K562 treated with DMSO at 1 percent for 12 hours (cell line): ENCODE measurements around the gene PRSS33. TPM values are rescaled to one million over a fixed set of nuclear protein-coding genes. Genes with fewer than 3 reads are reported as not detected.

Source experiments
- total RNA-seq: library from RNA; unstranded; fragments of 300-600 nt; gene quantifications from 2 replicates; pipeline ENCODE4 v1.2.3, GENCODE V29; 2022; ENCODE audit not compliant: insufficient read depth

The PRSS33 gene, protein sequence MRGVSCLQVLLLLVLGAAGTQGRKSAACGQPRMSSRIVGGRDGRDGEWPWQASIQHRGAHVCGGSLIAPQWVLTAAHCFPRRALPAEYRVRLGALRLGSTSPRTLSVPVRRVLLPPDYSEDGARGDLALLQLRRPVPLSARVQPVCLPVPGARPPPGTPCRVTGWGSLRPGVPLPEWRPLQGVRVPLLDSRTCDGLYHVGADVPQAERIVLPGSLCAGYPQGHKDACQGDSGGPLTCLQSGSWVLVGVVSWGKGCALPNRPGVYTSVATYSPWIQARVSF
- total RNA-seq, result not detected in 2 replicates

DNA sequence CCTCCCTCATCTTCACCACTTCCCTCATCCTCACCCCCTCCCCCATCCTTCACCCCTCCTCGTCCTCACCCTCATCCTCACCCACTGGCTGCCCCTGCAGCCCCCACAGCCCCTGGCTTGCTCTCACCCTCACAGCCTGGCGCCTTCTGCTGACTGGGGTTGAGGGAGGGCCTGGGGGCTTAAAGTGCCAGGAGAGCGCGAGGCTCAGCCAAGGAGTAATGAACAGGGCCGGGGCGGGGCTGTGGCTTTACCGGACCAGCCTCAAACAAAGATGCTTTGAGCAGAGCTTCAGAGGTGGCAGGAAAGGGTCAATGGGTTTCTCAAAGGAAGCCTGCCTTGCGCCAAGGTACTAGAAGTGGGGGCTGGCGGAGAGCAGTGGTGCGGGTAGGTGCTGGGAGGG is at the start of gene PRSS33:
Gene PRSS33 (minus strand): TSS at position 155 of the 400 bp plus-strand sequence. CDS start 1,013 bp downstream, outside the sequence.

DNA sequence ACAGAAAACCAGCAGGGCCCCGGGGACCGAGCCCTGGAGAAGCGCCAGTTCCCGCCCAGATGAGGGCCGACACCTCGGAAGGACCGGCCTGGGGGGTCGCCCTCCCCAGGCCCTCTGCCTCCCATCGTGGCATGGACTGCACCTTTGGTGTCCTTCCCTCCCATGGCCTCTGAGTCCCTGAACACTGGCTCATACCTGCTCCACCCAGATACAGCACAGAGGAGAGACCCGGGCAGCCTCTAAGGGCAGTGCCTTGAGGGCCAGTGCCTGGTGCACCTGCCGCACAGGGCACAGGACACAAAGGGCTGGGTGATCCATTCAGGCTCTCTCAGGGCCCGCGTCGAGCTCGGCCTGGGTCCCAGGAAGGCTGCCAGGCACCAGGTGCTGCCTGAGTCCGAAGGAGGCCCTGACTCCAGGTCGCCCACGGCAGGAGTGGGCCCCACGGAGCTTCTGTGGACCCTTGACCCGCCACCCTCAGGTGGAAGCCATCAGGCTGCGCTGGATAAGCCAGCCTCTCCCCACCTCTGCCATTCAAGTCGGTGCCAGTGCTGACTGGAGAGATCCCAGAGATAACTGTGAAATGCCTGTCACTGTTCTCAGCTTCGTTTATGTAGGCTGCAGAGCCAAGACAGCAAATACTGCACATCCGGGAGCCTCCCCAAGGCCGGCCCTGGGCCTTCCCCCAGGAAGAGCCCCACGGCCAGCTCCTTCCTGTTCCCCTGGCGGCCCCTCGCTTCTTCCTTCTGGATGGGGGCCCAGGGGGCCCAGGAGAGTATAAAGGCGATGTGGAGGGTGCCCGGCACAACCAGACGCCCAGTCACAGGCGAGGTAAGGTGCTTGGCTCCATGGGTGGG is 42.4 kb upstream of the PRSS33 start, which contains the start of gene ZG16B:
Gene ZG16B (plus strand): TSS at position 803 of the 854 bp plus-strand sequence. CDS start 139 bp downstream, outside the sequence.

DNA sequence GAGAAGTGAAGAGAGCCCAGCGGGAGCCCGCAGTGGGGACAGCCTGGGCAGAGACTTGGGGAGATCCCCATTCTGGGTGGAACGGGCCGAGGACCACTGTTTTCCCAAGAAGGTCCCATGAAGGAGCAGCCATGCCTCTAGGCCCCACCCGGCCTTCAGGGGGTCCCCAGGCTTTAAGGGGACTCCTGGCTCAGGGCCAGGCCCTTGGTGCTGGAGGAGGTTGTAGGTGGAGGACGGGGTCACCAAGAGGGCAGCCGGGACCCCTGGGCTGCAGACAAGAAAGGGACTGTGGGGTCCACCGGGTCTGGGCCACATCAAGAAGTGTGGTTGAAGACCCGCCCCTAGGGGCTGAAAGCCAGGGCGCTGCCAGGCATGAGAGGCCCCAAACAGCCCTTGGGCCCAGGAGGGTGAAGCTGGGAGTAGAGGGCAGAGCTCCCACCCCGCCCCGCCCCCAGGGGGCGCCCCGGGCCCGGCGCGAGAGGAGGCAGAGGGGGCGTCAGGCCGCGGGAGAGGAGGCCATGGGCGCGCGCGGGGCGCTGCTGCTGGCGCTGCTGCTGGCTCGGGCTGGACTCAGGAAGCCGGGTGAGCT is 29.5 kb upstream of the PRSS33 start, which contains the start of gene PRSS21:
Gene PRSS21 (plus strand): TSS at position 487 of the 589 bp plus-strand sequence. CDS start 32 bp downstream, at position 519.

DNA sequence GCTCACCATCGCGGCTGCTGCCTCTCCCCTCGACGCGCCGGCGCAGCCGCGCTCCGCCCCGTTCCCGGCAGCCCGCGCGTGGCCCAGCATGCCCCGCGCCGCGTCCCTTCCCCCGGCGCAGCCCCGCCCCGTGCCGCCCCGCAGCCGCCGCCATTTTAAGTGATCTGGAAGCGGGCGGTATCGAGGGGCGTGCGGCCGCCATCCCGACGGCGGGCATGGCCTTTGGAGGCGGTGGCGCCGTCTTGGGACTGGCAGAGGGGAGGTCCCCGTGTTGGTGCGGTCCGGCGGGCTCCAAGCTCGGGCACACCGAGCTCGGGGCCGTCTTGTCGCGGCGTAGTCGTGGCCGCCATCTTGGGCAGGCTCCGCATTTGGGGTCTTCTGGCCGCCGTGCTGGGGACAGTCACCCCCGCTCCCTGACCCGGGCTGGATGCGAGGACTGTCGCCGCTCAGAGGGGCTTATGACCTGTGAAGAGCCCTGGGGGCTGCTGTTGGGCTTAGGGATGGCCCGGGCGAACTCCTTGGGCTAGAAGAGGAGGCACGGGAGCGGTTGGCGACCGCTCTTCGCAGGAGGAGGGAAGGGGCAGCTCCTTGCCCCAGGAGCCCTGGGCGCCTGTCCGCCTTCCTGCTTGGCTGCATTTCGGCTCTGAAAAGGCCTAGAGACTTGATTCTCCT is 10.0 kb downstream of the PRSS33 start, which contains the start of gene ELOB:
Gene ELOB (minus strand): TSS at position 50 of the 672 bp plus-strand sequence. CDS start 41 bp downstream, at position 9.

DNA sequence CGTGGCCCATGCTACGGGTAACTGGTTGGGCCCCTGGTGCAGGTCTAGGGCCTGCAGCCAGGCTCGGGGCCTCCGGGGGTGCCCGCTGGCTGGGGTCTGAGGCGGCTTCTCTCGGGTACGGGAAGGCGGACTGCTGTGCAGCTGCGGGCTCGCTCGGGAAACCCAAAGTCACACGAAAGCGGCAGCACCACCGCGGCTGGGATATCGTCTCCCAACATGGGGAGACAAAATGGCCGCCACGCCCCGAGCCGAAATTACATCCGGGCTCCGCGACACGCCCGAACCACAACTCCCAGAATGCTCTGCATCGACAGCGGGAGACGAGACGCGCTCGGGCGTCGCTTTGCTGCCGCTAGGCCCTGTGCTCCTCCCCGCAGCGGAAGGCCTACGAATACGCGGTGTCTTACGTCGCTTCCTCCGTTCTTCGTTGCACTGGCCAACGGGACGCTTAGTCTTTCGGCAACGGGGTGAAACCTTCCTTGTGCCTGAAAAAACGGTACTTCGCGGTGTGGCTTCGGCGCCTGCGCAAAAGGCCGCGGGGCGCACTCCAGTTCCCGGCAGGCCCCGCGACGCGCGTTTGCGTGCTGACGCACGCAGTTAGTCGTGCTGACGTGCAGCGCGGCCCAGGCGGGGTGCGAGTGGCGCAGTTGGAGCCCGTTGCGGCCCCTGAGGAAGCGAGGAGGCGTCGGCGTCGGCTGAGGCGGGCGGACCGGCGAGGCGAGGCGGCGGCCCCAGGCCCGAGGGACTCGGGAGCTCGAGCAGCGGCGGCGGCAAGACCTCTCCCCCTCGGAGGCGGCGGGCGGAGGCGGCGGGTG is 35.1 kb downstream of the PRSS33 start, which contains the start of gene SRRM2:
Gene SRRM2 (plus strand): TSS at position 604 of the 815 bp plus-strand sequence. CDS start 3,727 bp downstream, outside the sequence.

Other genes with a start within 250 kb of the PRSS33 start
- 8.4 and 41.4 TPM in 2 replicates for gene PDPK1, start 249.5 kb downstream of the PRSS33 start, total RNA-seq
- gene KCTD5, start 105.0 kb downstream of the PRSS33 start, total RNA-seq, result 45.9 and 57.1 TPM in 2 replicates
- gene PRSS27, start 67.3 kb downstream of the PRSS33 start, total RNA-seq, result 1.0 and 2.4 TPM in 2 replicates
- gene SRRM2, start 34.9 kb downstream of the PRSS33 start, total RNA-seq, result 211 and 370 TPM in 2 replicates
- gene ELOB, start 10.3 kb downstream of the PRSS33 start, total RNA-seq, result 243 and 416 TPM in 2 replicates
- not detected in 2 replicates for gene PRSS41, start 10.9 kb upstream of the PRSS33 start, total RNA-seq
- 71.2 and 81.6 TPM in 2 replicates for gene PRSS21, start 29.7 kb upstream of the PRSS33 start, total RNA-seq
- gene ZG16B, start 42.7 kb upstream of the PRSS33 start, total RNA-seq, result 1.7 TPM in 1 of 2 replicates, not detected in the other
- gene PRSS22, start 70.6 kb upstream of the PRSS33 start, total RNA-seq, result not detected in 2 replicates
- gene FLYWCH2, start 95.7 kb upstream of the PRSS33 start, total RNA-seq, result 72.2 and 77.6 TPM in 2 replicates
- gene FLYWCH1, start 124.4 kb upstream of the PRSS33 start, total RNA-seq, result 41.5 and 48.1 TPM in 2 replicates
- gene KREMEN2, start 176.7 kb upstream of the PRSS33 start, total RNA-seq, result 0.85 TPM in 1 of 2 replicates, not detected in the other
- gene PAQR4, start 181.8 kb upstream of the PRSS33 start, total RNA-seq, result 15.8 and 27.8 TPM in 2 replicates
- 168 and 170 TPM in 2 replicates for gene PKMYT1, start 192.9 kb upstream of the PRSS33 start, total RNA-seq
- gene CLDN9, start 225.4 kb upstream of the PRSS33 start, total RNA-seq, result 4.1 and 6.9 TPM in 2 replicates
- not detected in 2 replicates for gene CLDN6, start 230.6 kb upstream of the PRSS33 start, total RNA-seq
- 33.0 and 33.7 TPM in 2 replicates for gene TNFRSF12A, start 232.8 kb upstream of the PRSS33 start, total RNA-seq
- 26.3 and 32.4 TPM in 2 replicates for gene HCFC1R1, start 236.4 kb upstream of the PRSS33 start, total RNA-seq
- 32.1 and 41.7 TPM in 2 replicates for gene THOC6, start 236.5 kb upstream of the PRSS33 start, total RNA-seq
- not detected in 2 replicates for gene BICDL2, start 249.4 kb upstream of the PRSS33 start, total RNA-seq